GM19467 (cell line): Measurements from ENCODE around the gene NEIL3.
"Not testable (repeated sequence)": the region's sequence is repeated elsewhere in the genome, so short reads cannot be mapped to it uniquely, and the experiment has no call there.

Experiments
- ATAC-seq: cut with Tn5 transposase; IDR thresholded peaks from one replicate; pipeline ENCODE4 v1.9.1; 2021; ENCODE audit warnings: mild to moderate bottlenecking, moderate library complexity; ENCODE audit not compliant: unreplicated experiment

Gene NEIL3

GRCh38 chr4:177301126-177301639 is 8.5 kb upstream of the NEIL3 start:
- ATAC-seq = no peak

DNA sequence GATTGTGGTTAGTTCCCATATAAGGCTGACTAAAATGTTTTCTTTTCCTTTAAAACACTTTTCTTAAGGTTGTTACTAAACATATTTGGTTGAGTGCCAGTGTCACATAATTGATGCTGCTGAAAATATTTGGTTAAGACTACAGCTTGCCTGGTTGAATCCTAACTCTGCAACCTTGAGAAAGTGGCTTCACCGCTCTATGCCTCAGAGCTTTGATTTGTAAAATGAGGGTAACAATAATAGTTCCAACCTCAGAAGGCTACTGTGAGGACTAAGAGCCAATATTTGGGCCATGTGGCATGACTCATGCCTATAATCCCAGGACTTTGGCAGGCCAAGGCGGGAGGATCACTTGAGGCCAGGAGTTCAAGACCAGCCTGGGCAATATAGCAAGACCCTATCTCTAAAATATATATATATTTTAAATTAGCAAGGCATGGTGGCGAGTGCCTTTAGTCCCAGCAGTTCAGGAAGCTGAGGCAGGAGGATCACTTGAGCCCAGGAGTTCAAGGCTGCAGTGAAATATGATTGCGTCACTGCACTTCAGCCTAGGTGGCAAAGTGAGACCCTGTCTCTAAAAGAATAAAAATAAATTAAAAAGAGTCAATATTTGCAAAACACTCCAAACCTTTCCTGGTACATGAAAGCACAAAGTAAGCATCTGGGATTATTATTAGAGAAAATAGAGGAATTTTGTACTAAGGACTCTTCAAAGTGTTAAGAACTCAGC is 7.1 kb upstream of the NEIL3 start:
- ATAC-seq = no peak

GRCh38 chr4:177304094-177304493 is 5.6 kb upstream of the NEIL3 start:
- ATAC-seq = no peak

GRCh38 chr4:177304864-177305263 is 4.8 kb upstream of the NEIL3 start:
- ATAC-seq = not testable (repeated sequence)

GRCh38 chr4:177308125-177308524 is 1.5 kb upstream of the NEIL3 start:
- no peak for ATAC-seq

- no peak for ATAC-seq
Measured at GRCh38 chr4:177308847-177309521, 690 bp upstream of the NEIL3 start.

DNA sequence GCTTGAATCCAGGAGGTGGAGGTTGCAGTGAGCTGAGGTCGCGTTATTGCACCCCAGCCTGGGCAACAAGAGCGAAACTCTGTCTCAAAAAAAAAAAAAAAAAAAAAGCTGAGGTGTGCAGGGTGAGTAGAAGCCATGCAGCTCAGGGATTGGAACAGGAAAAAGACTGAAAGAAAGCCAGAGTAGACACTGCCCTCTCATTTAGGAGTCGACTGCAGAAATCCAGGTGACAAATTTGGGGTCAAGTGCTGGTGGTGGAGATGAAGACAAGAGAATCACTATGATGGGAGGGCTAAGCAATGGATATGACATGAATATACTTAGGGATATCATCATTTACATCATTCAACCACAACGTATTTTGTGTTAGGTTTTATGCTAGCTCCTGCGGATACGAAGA is 1.9 kb downstream of the NEIL3 start:
- no peak for ATAC-seq

- ATAC-seq = no peak
Measured at GRCh38 chr4:177313263-177313662, 3.6 kb downstream of the NEIL3 start.

GRCh38 chr4:177315767-177316464 is 6.2 kb downstream of the NEIL3 start:
- ATAC-seq = no peak

GRCh38 chr4:177320721-177321120 is 11.0 kb downstream of the NEIL3 start:
- ATAC-seq = no peak

- no peak for ATAC-seq
Measured at GRCh38 chr4:177321647-177322046, 12.0 kb downstream of the NEIL3 start.

DNA sequence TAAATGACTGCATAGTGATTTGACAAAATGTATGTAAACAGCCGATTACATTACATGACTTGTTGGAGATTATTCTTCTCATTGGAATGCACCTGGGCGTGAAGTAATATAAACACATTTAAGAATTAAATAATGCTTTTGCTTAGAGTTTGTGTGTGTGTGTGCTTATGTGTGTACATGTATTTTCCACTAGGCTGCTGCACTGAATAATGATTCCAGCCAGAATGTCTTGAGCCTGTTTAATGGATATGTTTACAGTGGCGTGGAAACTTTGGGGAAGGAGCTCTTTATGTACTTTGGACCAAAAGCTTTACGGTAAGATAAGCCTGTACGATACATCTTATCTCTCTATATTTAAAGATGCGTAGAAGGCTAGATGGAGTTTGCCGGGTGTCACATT is 12.6 kb downstream of the NEIL3 start:
- no peak for ATAC-seq

- no peak for ATAC-seq
Measured at GRCh38 chr4:177322881-177323280, 13.2 kb downstream of the NEIL3 start.

DNA sequence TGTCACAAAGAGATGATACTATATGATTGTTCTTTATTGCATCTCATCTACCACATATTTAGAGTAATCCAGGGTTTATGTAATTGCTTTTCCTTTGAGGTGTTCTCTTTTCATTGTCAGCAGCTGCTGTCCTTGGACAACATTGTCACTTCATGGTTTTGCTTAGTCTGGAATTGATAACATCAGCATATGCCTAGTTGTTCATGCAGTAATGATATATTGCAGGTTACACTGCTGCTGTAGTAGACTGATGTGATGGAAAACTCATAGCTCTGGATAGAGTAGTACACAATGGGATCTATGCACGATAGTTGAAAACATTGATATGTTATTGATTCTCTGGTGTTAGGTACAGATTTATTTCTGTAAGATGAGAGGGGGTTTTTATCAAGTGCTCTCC is 13.7 kb downstream of the NEIL3 start:
- ATAC-seq = no peak

DNA sequence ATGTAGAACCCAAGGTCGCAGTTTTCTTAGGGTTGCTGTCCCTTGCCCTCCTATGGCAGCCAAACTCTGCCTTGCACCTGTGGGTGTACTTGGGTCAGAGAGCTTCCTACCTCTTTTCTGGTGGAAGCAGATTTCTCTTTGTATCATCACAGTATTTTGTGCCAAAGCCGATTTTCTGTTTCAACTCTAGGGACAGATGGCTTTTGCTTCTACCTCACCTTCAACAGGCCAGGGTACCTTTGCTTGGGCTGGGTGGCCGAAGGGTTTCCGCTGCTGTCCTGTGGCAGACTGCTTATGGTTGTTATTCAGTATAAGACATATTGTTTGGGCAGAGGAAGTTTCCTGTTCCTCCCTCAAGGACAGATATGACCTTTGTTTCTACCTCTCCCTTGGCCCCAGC is 22.4 kb downstream of the NEIL3 start:
- ATAC-seq = no peak

GRCh38 chr4:177339477-177340374 is 30.1 kb downstream of the NEIL3 start:
- peak; percentile 93 for ATAC-seq

DNA sequence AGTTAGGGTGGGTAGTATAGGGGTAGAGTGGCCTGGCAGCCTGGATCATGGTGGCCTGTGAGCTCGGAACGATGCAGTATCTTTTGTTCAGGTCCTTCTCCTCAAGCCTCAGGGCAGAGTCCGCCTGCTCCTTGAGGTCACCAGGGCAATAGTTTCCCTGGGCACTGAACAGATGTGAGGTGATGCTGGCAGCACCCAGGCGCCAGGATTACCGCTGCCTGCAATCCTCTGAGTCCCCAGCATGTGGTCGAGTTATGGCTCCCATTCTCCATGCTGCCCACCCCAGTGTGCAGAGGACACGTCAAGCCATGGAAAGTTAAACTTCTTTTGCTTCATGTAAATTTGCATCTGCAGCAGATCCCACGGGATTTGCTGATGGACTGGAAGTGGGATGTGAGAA is 38.7 kb downstream of the NEIL3 start:
- ATAC-seq = no peak

DNA sequence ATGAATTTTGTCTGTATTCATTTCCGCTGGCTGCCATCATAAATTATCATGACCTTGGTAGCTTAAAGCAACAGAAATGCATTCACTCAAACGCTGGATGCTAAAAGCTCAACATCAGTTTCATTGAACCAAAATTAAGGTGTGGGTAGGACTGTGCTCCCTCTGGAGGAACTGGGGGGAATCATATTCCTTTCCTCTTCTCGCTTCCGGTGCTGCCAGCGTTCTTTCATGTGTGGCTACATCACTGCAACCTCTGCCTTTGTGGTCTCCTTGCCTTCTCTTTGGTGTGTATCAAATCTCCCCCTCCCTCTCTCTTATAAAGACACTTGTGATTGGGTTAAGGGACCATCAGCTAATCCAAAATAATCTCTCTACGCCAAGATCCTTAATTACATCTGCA is 39.5 kb downstream of the NEIL3 start:
- no peak for ATAC-seq

- ATAC-seq = no peak
Measured at GRCh38 chr4:177351622-177352244, 42.1 kb downstream of the NEIL3 start.

- ATAC-seq = no peak
Measured at GRCh38 chr4:177356206-177356605, 46.5 kb downstream of the NEIL3 start.
